Lung (tissue), 12 donors: ENCODE results near the gene RASGRP3. TPM values are rescaled to one million over a fixed set of nuclear protein-coding genes. Genes with fewer than 3 reads are reported as not detected.

Experiments used
- ATAC-seq: fragments of 200-7000 bp; cut with Tn5 transposase; one replicate; pipeline ENCODE4 v1.9.1; 2020; ENCODE audit warnings: moderate number of reproducible peaks; ENCODE audit not compliant: insufficient read depth, low FRiP score
- DNase-seq, 3 donors: peaks; one replicate each; pipeline ENCODE4 v3.0.0-alpha.2; 2013 to 2017
- H3K27ac ChIP-seq, 2 donors: one replicate each; pipeline ENCODE4 v1.5.1; 2013; ENCODE audit warnings: mild to moderate bottlenecking in 2 of 2, moderate library complexity in 2 of 2, control low read depth in 1 of 2, inconsistent platforms in 1 of 2, low read depth in 1 of 2, low read length in 1 of 2
- H3K27me3 ChIP-seq, 3 donors: one replicate each; pipeline ENCODE4 v1.5.1; 2013; ENCODE audit warnings: low read length in 2 of 3; ENCODE audit not compliant: control insufficient read depth in 3 of 3, insufficient read depth in 3 of 3
- H3K36me3 ChIP-seq, 4 donors: one replicate each; pipeline ENCODE4 v1.5.1; 2013; ENCODE audit warnings: low read length in 4 of 4, mild to moderate bottlenecking in 1 of 4, moderate library complexity in 1 of 4; ENCODE audit not compliant: control insufficient read depth in 4 of 4, insufficient read depth in 4 of 4
- H3K4me1 ChIP-seq, 5 donors: one replicate each; pipeline ENCODE4 v1.5.1; 2013; ENCODE audit warnings: low read length in 5 of 5, mild to moderate bottlenecking in 2 of 5, moderate library complexity in 1 of 5; ENCODE audit not compliant: control insufficient read depth in 5 of 5, insufficient read depth in 5 of 5
- H3K4me3 ChIP-seq: one replicate; pipeline ENCODE4 v1.5.1; 2013; ENCODE audit warnings: mild to moderate bottlenecking, control low read depth, moderate library complexity
- H3K9ac ChIP-seq, 2 donors: one replicate each; pipeline ENCODE4 v1.5.1; 2013; ENCODE audit warnings: low read length in 2 of 2, control low read depth in 1 of 2; ENCODE audit not compliant: insufficient read depth in 1 of 2
- H3K9me3 ChIP-seq, 4 donors: one replicate each; pipeline ENCODE4 v1.5.1; 2013; ENCODE audit warnings: low read length in 3 of 4, mild to moderate bottlenecking in 1 of 4, moderate library complexity in 1 of 4; ENCODE audit not compliant: control insufficient read depth in 4 of 4, insufficient read depth in 3 of 4
- CTCF ChIP-seq: IDR thresholded peaks from 2 replicates; pipeline ENCODE4 v1.5.1; 2012; ENCODE audit warnings: mild to moderate bottlenecking; ENCODE audit errors: control extremely low read depth, extremely low read depth
- WGBS, 2 donors: extraction: QIAGEN DNeasy Blood & Tissue Kit; methylation state at CpG; one replicate each; pipeline ENCODE4 v1.1.7; 2013; 5-methylcytosine and 5-hydroxymethylcytosine counted together
- polyA plus RNA-seq, 2 donors: library from polyadenylated mRNA; stranded (reverse); fragments of 200-250 nt; gene quantifications; one replicate each; pipeline ENCODE4 v1.2.1, GENCODE V29; 2013
- total RNA-seq, 2 donors: library from RNA; depleted of rRNA in 1 of 2; stranded (reverse); fragments of >200 nt in 1 of 2; gene quantifications; one replicate each; pipeline ENCODE4 v1.2.1, GENCODE V29; 2014 to 2021
- donor health status: control.
- donor health status: control.
- donor health status: Bipolar disorder and iron deficiency.
- donor health status: healthy.
- donor health status: DM: yes; HTN: yes; CAD: no.

RASGRP3 gene
- total and polyA plus RNA-seq, 4 donors: 3.6 to 36.6 (median 10.5) TPM

- Histone ChIP-seq H3K9ac (no peak overlapping the region), H3K36me3 (peaks cover 0 to 19% (median 1%) of the 10 kb centered on the region in 4 donors), H3K27me3 (no peaks in the 10 kb centered on the region), H3K9me3 (no peaks in the 10 kb centered on the region), H3K4me1 (peaks cover 0 to 18% (median 0%) of the 10 kb centered on the region in 5 donors), H3K4me3 (no peak overlapping the region), H3K27ac (peak overlapping the region in 1 of 2 donors; percentile 77)
- no peak for TF ChIP-seq CTCF
- WGBS, 2 donors: 86% methylated on average over 6 of the region's 6 CpGs
- no peak for DNase-seq
- ATAC-seq: no peak
These were observed 53.5 kb downstream of the RASGRP3 start for GRCh38 chr2:33529771-33530481.

GRCh38 chr2:33530690-33531548 lies 54.5 kb downstream of the RASGRP3 start:
- Histone ChIP-seq H3K27ac (peak overlapping the region in 1 of 2 donors; percentile 24), H3K9me3 (no peaks in the 10 kb centered on the region), H3K4me1 (peaks cover 0 to 18% (median 0%) of the 10 kb centered on the region in 5 donors), H3K9ac (no peak overlapping the region), H3K4me3 (no peak overlapping the region), H3K36me3 (peaks cover 0 to 19% (median 1%) of the 10 kb centered on the region in 4 donors), H3K27me3 (no peaks in the 10 kb centered on the region)
- ATAC-seq: no peak
- TF ChIP-seq CTCF: no peak
- no peak for DNase-seq
- WGBS, 2 donors: 80 to 84% methylated on average over 10 of the region's 10 CpGs

- H3K36me3 ChIP-seq: peaks cover 0 to 17% (median 1%) of the 10 kb centered on the region in 4 donors
- WGBS, 2 donors: 81 to 87% methylated on average over 3 of the region's 3 CpGs
- peak overlapping the region in 1 of 2 donors; percentile 58 for H3K27ac ChIP-seq
- no peak for TF ChIP-seq CTCF
- peaks cover 0 to 18% (median 0%) of the 10 kb centered on the region in 5 donors for H3K4me1 ChIP-seq
- DNase-seq (no peak), ATAC-seq (no peak)
- H3K27me3 ChIP-seq: no peaks in the 10 kb centered on the region
- no peak overlapping the region for H3K9ac ChIP-seq
- peaks cover 0 to under 1% (median 0%) of the 10 kb centered on the region in 4 donors for H3K9me3 ChIP-seq
- H3K4me3 ChIP-seq: no peak overlapping the region
These were observed 55.2 kb downstream of the RASGRP3 start for GRCh38 chr2:33531549-33532059.
